ENCODE data around the gene GLYATL1.
"Not testable (repeated sequence)": the region's sequence is repeated elsewhere in the genome, so short reads cannot be mapped to it uniquely, and the experiment has no call there.

Gene GLYATL1

DNA sequence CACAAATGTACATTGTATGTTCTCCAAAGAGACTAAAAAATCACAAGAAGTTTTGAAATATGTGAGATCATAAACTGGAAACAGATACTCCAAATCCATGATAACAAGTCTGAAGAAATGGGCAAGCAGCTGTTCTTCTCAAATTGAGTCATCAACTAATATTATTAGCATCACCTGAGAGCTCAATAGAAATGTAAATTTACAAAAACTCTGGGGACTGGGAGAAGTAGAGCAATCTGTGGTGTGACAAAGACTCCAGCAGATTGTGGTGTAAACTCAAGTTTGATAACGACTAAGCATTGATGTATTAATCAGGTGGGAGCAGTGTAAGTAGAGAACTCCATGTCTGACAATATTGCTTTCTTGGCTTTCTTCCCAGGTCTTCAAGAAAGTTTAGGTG, 53.2 kb downstream of the GLYATL1 start:
- in situ Hi-C loops (cut with HindIII; ENCODE audit: low sequenced_read_pairs), result no loop called here

DNA sequence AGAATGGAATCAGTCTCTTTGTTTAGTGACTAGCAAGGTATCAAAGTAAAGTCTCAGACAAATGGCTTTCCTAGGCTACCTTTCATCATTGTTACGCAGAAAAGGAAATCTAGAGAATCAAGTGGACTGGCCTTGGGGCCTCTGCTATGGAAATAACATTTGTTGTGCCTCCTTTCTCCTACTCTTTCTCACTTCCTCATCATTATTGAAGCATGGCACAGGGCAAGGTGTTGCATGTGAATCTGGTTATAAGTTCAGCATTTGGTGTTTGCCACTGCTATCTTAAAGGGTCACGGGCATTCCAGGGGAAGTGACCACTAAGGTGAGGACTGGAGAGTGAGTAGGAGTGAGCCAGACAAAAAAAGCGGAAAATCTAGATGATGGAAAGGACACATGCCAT, 54.9 kb downstream of the GLYATL1 start:
- in situ Hi-C loops (cut with HindIII; ENCODE audit: low sequenced_read_pairs), result no loop called here

DNA sequence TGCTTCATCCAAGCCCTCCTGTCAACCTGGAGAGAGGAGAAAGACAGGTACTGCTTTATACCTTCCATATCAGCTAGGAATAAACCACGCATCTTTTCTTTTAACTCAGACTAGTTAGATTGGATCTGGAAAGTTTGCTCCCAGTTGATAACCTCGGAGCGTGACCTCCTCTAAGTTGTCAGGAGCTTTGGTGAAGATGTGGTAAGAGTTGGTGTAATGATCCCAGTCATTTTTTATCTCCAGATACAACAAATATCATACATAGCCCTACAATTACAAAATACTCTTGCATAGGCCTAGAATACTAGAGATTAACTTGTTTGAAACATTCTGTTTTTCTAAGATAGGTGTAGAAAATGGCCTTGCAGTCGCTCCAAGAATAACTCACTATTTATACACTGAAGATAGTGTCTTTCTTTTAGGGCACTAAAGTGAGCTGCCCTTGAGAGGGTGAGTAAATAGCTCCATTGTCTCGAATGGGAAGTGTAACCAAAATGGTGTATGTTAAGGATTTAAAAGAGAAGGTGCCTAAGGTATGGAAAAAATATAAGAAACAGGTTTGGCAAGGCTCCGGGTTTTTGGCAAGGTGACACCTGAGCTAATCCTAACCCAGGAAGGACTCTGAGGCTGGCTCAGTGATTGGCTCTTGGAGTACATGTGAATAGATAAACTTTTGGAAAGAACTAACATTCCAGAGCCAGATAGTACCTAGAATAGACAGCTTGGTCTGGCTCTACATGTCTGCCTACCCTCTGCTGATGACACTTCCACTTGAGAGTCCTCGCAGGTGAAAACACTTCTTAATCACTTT, 59.4 kb downstream of the GLYATL1 start:
- in situ Hi-C loops (cut with HindIII; ENCODE audit: low sequenced_read_pairs), result no loop called here

DNA sequence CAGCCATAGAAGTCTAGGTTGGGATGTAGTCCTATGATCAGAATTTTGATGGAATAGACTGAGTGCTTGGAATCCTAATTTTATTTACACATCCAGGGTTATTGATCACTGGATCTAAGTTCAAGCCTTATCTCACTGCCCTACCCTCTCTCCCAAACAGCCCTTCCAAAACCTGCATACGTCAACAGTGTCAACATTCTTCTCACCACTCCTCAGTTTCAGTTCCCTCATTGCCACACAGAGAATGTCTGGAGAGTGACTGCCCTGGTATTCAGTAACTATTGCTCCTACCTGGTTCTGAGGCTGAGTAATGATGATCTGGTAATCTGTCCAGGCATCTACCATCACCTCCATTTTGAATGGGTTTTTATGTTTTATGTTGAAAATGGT, 60.0 kb downstream of the GLYATL1 start:
- in situ Hi-C loops (cut with HindIII; ENCODE audit: low sequenced_read_pairs), result no loop called here

DNA sequence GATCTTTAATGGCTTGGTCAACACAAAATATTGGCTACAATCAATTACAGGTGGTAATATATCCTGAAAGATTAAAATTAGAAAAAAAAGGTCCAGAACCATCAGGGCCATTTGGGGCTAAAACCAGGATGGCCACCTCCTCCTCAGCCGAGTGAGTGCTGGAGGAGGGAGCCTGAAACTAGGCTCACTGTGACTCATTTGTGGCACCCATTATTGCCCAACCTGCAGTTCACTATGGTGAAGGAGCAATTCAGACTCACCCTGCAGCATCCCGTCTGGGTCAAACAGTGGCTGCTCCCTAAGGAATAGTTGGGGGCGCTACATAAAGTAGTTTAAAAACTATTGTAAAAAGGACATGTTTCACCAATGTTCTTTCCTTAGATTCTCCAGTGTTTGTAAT, 60.7 kb downstream of the GLYATL1 start:
- in situ Hi-C loops (cut with HindIII; ENCODE audit: low sequenced_read_pairs), result no loop called here

DNA sequence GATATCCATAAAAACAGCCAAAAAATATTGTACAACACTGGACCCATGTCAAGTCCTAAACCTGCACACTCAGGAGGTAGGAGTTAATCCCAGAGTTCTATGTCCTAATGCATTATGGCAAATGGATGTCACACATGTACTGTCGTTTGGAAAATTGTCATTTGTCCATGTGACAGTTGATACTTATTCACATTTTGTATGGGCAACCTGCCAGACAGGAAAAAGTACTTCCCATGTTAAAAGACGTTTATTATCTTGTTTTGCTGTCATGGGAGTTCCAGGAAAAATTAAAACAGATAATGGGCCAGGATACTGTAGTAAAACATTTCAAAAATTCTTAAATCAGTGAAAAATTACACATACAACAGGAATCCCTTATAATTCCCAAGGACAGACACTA, 62.7 kb downstream of the GLYATL1 start:
- in situ Hi-C loops (cut with HindIII; ENCODE audit: low sequenced_read_pairs), result not testable (repeated sequence)
